Spleen (tissue), 7 donors: ENCODE results near the gene MEG3.

Experiments
- CTCF ChIP-seq, 11 experiments: fragments of 200-600 bp in 7 of 11; fragments of 450-650 bp in 4 of 11; sonication (generic) in 4 of 11; IDR thresholded peaks in 8 of 11; conservative IDR thresholded peaks in 3 of 11; 1 replicate in 7 of 11; 2 replicates in 4 of 11; pipeline versions ENCODE4 v1.4.0 to v1.8.0; 2016 to 2021; ENCODE audit warnings: antibody characterized with exemption in 11 of 11, inconsistent platforms in 4 of 11, mild to moderate bottlenecking in 1 of 11
- POLR2A ChIP-seq, 3 donors: fragments of 450-650 bp; IDR thresholded peaks; one replicate each; pipeline ENCODE4 v1.5.1; 2017; ENCODE audit warnings: antibody characterized with exemption in 3 of 3, mild to moderate bottlenecking in 1 of 3
- POLR2AphosphoS5 ChIP-seq, 3 donors: sonication (generic); formaldehyde crosslinking; IDR thresholded peaks; one replicate each; pipeline ENCODE4 v1.5.1; 2017; ENCODE audit warnings: antibody characterized with exemption in 3 of 3
- donor health status: DM: no; HTN: no; CAD: no; lungs with moderate emphysema.
- donor health status: DM: no; HTN: no; CAD: no.
- donor health status: DM: no; HTN: no; CAD: no.

GRCh38 chr14:100874051-100874410 is 48.1 kb downstream of the MEG3 start:
- no peak for TF ChIP-seq POLR2AphosphoS5 (IDR thresholded peaks at IDR 0.05)
- no peak for TF ChIP-seq CTCF (IDR thresholded peaks at IDR 0.05 in 8 of 11, conservative IDR thresholded peaks at IDR 0.05 in 3 of 11)
- no peak for TF ChIP-seq POLR2A (IDR thresholded peaks at IDR 0.05)
